Stomach (tissue), 4 donors: ENCODE data around the gene POLR2M.

Experiments
- POLR2A ChIP-seq, 4 donors: fragments of 450-650 bp; IDR thresholded peaks; one replicate each; pipeline ENCODE4 v1.6.1; 2016; ENCODE audit warnings: antibody characterized with exemption in 4 of 4, control low read depth in 2 of 4, mild to moderate bottlenecking in 1 of 4, moderate library complexity in 1 of 4
- POLR2AphosphoS5 ChIP-seq, 3 donors: sonication (generic); formaldehyde crosslinking; IDR thresholded peaks; one replicate each; pipeline ENCODE4 v1.6.1; 2016; ENCODE audit warnings: antibody characterized with exemption in 3 of 3
- TF ChIP-seq, protein P1 (sequence below), 7 experiments: fragments of 450-650 bp in 4 of 7; fragments of 200-600 bp in 3 of 7; sonication (generic) in 3 of 7; IDR thresholded peaks; one replicate each; pipeline ENCODE4 v1.5.1; 2016 to 2019; ENCODE audit warnings: antibody characterized with exemption in 7 of 7, control low read depth in 2 of 7, mild to moderate bottlenecking in 1 of 7

DNA sequence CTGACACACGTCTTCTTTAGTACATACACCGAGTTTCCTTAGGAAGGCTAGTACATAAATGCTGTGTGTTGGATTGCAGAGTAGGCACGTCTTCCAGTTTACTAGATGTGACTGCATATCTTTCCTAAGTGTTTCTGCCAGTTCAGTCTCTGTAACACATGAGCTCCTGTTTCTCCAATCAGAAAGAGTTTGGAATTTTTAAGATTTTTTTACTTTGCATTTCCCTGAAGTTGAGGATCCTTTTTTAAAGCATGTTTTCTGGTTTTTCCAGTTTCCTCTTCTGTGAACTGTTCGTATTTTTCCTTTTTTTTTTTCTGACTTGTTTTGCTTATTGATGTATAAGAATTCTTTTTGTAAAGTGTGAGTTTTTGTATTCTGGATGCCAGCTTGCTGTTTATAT lies 7.5 kb upstream of the POLR2M start:
- TF ChIP-seq, protein P1, sequence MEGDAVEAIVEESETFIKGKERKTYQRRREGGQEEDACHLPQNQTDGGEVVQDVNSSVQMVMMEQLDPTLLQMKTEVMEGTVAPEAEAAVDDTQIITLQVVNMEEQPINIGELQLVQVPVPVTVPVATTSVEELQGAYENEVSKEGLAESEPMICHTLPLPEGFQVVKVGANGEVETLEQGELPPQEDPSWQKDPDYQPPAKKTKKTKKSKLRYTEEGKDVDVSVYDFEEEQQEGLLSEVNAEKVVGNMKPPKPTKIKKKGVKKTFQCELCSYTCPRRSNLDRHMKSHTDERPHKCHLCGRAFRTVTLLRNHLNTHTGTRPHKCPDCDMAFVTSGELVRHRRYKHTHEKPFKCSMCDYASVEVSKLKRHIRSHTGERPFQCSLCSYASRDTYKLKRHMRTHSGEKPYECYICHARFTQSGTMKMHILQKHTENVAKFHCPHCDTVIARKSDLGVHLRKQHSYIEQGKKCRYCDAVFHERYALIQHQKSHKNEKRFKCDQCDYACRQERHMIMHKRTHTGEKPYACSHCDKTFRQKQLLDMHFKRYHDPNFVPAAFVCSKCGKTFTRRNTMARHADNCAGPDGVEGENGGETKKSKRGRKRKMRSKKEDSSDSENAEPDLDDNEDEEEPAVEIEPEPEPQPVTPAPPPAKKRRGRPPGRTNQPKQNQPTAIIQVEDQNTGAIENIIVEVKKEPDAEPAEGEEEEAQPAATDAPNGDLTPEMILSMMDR (IDR thresholded peaks at IDR 0.05), result no peak
- TF ChIP-seq POLR2AphosphoS5 (IDR thresholded peaks at IDR 0.05), result no peak
- no peak for TF ChIP-seq POLR2A (IDR thresholded peaks at IDR 0.05)
